Urinary bladder (tissue), 4 donors: ENCODE data around the gene COG8. TPM values are rescaled to one million over a fixed set of nuclear protein-coding genes. Genes with fewer than 3 reads are reported as not detected.
A peak's percentile ranks its signal among the peaks of the same experiment; 100 is the strongest.
"Not testable (repeated sequence)": the region's sequence is repeated elsewhere in the genome, so short reads cannot be mapped to it uniquely, and the experiment has no call there.

Experiments
- DNase-seq: peaks from one replicate; pipeline ENCODE4 v3.0.0-alpha.2; 2015; ENCODE audit errors: extremely low spot score
- H3K27ac ChIP-seq: one replicate; pipeline ENCODE4 v1.5.1; 2013; ENCODE audit warnings: low read depth, mild to moderate bottlenecking, moderate library complexity
- H3K36me3 ChIP-seq: one replicate; pipeline ENCODE4 v1.6.1; 2013; ENCODE audit warnings: mild to moderate bottlenecking, moderate library complexity; ENCODE audit not compliant: insufficient read depth
- H3K4me1 ChIP-seq: one replicate; pipeline ENCODE4 v1.6.1; 2013; ENCODE audit warnings: mild to moderate bottlenecking, moderate library complexity; ENCODE audit not compliant: insufficient read depth
- H3K4me3 ChIP-seq: one replicate; pipeline ENCODE4 v1.5.1; 2013; ENCODE audit warnings: low read depth, low read length
- WGBS: extraction: QIAGEN DNeasy Blood & Tissue Kit; methylation state at CpG from one replicate; pipeline ENCODE4 v1.1.7; 2013; 5-methylcytosine and 5-hydroxymethylcytosine counted together
- polyA plus RNA-seq: library from polyadenylated mRNA; stranded (reverse); fragments of 200-250 nt; gene quantifications from one replicate; pipeline ENCODE4 v1.2.3, GENCODE V29; 2013
- total RNA-seq: library from RNA; depleted of rRNA; stranded (reverse); fragments of >200 nt; gene quantifications from one replicate; pipeline ENCODE4 v1.2.3, GENCODE V29; 2014
- donor health status: healthy with polysubstance abuse.
- donor health status: healthy.

Gene COG8
- total and polyA plus RNA-seq, 2 donors = 25.4 to 31.5 TPM

DNA sequence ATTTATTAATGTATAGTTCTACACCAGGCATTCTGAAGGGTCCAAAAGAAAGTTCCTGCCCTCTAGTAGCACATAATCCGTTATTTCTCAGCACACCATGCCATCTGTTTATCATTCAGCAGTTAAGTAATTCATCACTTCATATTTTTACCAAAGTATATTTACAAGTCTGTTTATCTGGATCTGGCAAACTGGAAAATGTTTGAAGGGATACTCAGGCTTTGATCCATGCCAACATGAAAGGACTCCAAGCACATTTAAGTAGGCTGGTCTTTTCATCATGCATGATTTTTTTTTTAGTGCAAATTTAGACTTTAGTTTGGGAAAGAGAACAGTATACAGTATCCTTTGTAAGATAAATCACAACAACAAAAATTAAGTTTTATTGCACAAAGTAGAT lies 32.3 kb downstream of the COG8 start:
- no peak overlapping the region for H3K4me3 ChIP-seq
- no peak for DNase-seq
- 67% methylated on average over 1 of the region's 1 CpG for WGBS

DNA sequence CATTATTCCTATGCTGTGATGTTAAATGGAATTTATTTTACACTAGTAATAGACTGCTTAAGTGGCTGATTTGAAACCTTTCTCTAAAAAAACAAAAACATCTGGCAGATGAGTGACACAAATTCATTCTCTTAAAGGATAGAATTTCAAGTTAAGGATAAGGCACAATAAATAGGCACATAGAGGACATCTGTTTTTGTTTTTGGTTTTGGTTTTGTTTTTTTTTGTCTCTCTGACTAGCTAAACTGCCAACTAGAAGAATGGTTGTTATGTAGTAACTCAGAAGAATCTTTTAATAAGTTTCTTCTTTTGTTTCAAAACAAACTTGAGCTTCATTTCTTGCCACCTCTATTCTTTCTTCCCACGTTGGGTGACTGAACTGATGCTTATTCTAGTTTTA lies 33.3 kb downstream of the COG8 start:
- Histone ChIP-seq H3K4me3 (no peak overlapping the region), H3K27ac (no peak overlapping the region), H3K4me1 (no peaks in the 10 kb centered on the region), H3K36me3 (peaks cover 3% of the 10 kb centered on the region)
- 79% methylated on average over 1 of the region's 1 CpG for WGBS
- no peak for DNase-seq

More for the DNA sequence above, 32.3 kb downstream of the COG8 start:
- Histone ChIP-seq H3K36me3 (peaks cover 3% of the 10 kb centered on the region), H3K27ac (no peak overlapping the region), H3K4me1 (no peaks in the 10 kb centered on the region)

DNA sequence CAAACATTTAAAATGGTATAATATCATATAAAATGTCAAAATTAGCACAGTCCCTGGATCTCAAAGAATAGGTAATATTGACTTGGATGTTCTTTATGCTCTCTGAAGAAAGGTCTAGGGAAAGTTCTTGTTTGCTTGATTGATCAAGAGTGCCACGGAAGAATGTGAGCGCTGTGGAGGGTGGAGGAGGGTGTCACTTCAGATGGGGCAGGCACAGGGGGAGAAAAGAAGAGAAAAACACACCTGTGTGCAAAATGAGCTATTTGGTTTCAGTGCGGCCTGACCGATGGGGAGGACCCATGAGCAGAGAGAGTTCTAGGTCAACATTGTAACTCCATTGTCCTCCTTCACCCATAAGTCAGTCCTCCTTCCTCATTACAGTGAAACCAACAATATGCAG lies 37.1 kb downstream of the COG8 start:
- peaks cover 3% of the 10 kb centered on the region for H3K36me3 ChIP-seq
- no peak for DNase-seq
- no peak overlapping the region for H3K27ac ChIP-seq
- H3K4me3 ChIP-seq = no peak overlapping the region
- 94% methylated on average over 4 of the region's 4 CpGs for WGBS
- H3K4me1 ChIP-seq = no peaks in the 10 kb centered on the region

DNA sequence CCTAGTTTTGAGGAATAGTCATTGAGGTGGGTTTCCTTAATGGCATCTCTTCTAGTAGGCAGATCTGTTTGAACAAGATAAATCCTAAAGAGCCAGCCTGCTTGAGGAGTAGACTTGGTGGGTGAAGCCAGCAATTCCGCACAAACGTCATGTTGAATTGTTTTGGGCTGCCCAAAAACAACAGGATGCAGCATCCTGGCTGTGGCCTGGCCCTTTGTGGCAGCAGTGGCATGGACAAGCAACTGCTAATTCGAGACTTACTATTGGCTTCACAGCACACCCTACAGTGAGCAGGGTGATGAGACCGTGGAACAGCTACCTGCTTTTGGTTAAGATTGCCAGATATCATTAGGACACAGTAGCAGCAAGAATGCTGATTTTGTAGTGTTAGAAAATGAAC lies 37.5 kb downstream of the COG8 start:
- no peak for DNase-seq
- no peak overlapping the region for H3K4me3 ChIP-seq
- 88% methylated on average over 4 of the region's 4 CpGs for WGBS
- no peak overlapping the region for H3K27ac ChIP-seq
- H3K36me3 ChIP-seq = peaks cover 3% of the 10 kb centered on the region
- H3K4me1 ChIP-seq = no peaks in the 10 kb centered on the region

DNA sequence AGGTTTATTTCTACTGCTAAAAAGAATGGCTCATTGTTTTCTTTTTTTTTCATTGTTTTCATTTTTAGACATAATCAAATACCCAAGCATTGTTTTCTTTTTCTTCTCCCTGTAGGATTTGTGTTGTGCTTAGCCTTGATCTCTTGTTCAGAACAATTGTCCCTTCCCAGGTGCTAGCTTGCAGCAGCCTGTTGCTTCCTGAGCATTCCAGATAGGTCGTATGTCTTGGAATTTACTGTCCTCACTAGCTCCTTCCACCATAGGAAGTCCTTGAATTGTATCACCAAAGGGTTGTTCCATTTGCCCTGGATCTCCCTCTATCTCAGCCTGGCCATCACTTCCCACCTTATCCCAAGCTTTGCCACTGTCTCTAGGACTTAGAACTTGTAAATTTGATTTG lies 38.2 kb downstream of the COG8 start:
- no peaks in the 10 kb centered on the region for H3K4me1 ChIP-seq
- H3K4me3 ChIP-seq = no peak overlapping the region
- WGBS = 51% methylated on average over 1 of the region's 1 CpG
- H3K36me3 ChIP-seq = peaks cover 3% of the 10 kb centered on the region
- no peak overlapping the region for H3K27ac ChIP-seq
- no peak for DNase-seq

DNA sequence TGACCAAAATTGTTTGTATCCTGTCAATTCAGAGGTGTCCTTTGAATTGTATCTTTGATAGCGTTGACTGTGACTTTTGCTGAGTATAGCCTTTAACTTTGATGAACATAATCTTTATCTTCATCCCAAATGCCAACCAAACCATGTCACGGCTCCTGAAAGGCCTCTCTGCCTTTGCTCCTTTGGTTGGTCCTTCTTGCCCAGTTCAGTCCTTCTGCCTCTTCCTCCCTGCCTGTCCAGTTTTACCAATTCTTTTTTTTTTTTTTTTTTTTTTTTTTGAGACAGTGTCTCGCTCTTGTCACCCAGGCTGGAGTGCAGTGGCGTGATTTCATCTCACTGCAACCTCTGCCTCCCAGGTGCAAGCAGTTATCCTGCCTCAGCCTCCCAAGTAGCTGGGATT lies 41.1 kb downstream of the COG8 start:
- WGBS = 99% methylated on average over 4 of the region's 4 CpGs
- Histone ChIP-seq H3K4me3 (no peak overlapping the region), H3K27ac (no peak overlapping the region), H3K36me3 (peaks cover 3% of the 10 kb centered on the region), H3K4me1 (no peaks in the 10 kb centered on the region)
- DNase-seq = no peak

DNA sequence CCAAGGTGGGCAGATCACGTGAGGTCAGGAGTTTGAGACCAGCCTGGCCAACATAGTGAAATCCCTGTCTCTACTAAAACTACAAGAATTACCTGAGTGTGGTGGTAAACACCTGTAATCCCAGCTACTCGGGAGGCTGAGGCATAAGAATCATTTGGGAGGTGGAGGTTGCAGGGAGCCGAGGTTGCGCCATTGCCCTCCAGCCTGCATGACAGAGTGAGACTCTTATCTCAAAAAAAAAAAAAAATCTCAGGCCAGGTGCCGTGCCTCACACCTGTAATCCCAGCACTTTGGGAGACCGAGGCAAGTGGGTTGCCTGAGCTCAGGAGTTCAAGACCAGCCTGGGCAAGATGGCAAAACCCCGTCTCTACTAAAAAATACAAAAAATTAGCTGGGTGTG lies 42.6 kb downstream of the COG8 start:
- not testable (repeated sequence) for H3K27ac ChIP-seq, H3K4me1 ChIP-seq, DNase-seq, H3K4me3 ChIP-seq, H3K36me3 ChIP-seq
- 97% methylated on average over 7 of the region's 7 CpGs for WGBS

DNA sequence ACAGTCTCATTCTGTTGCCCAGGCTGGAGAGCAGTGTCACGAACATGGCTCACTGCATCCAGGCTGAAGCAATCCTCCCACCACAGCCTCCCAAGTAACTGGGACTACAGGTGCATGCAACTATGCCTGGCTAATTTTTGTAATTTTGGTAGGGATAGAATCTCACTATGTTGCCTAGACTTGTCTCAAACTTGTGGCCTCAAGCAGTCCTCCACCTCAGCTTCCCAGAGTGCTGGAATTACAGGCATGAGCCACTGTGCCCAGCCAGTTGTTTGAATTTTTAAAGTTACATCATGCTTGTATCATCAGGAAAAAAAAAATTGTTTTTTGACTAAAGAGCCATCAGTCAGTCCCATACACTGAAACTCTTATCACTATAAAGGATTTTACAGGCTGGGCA lies 45.3 kb downstream of the COG8 start:
- DNase-seq = no peak
- no peaks in the 10 kb centered on the region for H3K4me1 ChIP-seq
- H3K36me3 ChIP-seq = no peaks in the 10 kb centered on the region
- 97% methylated on average over 1 of the region's 1 CpG for WGBS
- H3K4me3 ChIP-seq = no peak overlapping the region
- no peak overlapping the region for H3K27ac ChIP-seq

DNA sequence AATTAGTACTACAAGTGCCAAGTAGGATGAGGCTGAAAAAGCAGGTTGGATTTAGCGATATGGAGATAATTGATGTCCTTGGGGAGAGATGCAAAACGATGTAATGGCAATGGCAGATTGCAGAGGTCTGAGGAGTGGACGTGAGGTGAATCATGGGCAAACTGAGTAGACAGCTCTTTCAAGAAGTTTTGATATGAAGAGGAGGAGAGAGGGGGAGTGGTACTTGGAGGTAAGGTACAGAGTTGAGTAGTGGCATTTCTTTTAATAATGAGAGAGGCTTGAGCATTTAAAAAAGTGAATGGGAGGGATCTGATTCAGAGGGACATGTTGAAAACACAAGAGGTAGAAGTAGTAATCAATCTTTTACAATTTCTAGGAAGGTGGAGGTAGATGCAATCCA lies 46.0 kb downstream of the COG8 start:
- Histone ChIP-seq H3K4me3 (no peak overlapping the region), H3K27ac (no peak overlapping the region), H3K4me1 (no peaks in the 10 kb centered on the region), H3K36me3 (no peaks in the 10 kb centered on the region)
- no peak for DNase-seq
- WGBS = 80% methylated on average over 3 of the region's 3 CpGs

DNA sequence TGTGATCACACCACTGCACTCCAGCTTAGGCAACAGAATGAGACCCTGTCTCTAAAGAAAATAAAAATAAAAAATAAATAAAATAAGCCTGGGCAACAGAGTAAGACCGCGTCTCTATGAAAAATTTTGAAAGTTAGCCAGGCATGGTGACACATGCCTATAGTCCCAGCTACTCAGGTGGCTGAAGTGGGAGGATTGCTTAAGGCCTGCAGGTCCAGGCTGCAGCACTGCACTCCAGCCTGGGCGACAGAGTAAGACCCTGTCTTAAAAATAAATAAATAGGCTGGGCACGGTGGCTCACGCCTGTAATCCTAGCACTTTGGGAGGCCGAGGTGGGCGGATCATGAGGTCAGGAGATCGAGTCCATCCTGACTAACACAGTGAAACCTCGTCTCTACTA lies 47.7 kb downstream of the COG8 start:
- WGBS = 94% methylated on average over 9 of the region's 9 CpGs
- not testable (repeated sequence) for H3K27ac ChIP-seq, H3K36me3 ChIP-seq, H3K4me1 ChIP-seq, H3K4me3 ChIP-seq, DNase-seq

DNA sequence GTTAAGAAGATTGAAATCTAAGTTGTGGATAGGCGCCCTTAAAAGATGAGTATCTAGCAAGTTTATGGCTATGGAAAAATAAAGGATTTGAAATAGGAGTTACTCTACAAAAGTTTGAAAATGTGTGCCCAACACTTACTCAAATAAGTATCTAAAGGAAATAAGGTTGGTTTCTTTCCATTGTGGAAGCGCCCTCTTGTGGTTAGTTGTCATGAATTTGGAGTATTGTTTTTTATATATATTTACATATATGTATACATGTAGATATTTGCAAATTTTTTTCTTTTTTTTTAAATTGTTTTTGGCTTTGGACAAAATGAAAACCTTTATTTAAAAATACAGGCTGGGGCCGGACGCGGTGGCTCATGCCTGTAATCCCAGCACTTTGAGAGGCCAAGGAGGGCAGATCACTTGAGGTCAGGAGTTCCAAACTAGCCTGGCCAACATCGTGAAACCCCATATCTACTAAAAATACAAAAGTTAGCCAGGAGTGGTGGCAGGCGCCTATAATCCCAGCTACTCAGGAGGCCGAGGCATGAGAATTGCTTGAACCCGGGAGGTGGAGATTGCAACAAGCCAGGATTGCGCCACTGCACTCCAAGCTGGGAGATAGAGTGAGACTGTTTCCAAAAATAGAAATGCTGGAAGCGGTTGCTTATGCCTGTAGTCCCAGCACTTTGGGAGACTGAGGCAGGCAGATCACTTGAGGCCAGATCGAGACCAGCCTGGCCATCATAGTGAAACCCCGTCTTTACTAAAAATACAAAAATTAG lies 52.2 kb downstream of the COG8 start:
- Histone ChIP-seq H3K4me3 (no peak overlapping the region), H3K4me1 (no peaks in the 10 kb centered on the region), H3K27ac (no peak overlapping the region), H3K36me3 (no peaks in the 10 kb centered on the region)
- 51% methylated on average over 13 of the region's 13 CpGs for WGBS
- DNase-seq = peak; percentile 68

DNA sequence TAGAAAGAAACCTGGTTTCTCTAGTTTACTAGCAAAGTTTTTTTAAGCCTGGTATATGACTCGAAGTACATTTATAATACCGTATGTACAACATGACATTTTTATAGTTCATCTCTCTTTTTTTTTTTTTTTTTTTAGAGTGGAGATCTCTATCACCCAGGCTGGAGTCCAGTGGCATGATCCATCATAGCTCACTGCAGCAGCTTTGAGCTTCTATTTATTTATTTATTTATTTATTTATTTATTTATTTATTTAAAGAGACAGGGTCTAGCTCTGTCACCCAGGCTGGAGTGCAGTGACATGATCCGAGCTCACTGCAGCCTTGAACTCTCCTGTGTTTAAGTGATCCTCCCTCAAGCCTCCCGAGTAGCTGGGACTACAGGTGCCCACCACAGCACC lies 54.1 kb downstream of the COG8 start:
- DNase-seq = no peak
- H3K4me1 ChIP-seq = no peaks in the 10 kb centered on the region
- H3K4me3 ChIP-seq = no peak overlapping the region
- no peaks in the 10 kb centered on the region for H3K36me3 ChIP-seq
- H3K27ac ChIP-seq = no peak overlapping the region
- WGBS = 72% methylated on average over 4 of the region's 4 CpGs

DNA sequence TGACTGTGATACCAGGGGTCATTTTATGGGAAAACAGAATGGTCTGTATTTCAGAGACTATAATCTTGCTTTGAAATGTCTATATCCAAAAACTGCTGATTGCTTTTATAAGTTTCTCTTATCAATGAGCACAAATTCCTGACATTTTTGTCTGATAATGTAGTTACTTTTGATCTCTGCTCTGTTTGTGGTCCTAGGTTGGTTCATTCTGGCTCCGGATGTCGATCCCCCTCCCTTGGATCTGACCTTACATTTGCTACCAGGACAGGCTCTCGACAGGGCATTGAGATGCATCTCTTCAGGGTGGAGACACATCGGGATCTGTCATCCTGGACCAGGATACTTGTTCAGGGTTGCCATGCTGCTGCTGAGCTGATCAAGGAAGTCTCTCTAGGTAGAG lies 55.5 kb downstream of the COG8 start:
- H3K36me3 ChIP-seq = no peaks in the 10 kb centered on the region
- H3K4me1 ChIP-seq = no peaks in the 10 kb centered on the region
- WGBS = 58% methylated on average over 4 of the region's 4 CpGs
- H3K4me3 ChIP-seq = no peak overlapping the region
- H3K27ac ChIP-seq = no peak overlapping the region
- DNase-seq = no peak

DNA sequence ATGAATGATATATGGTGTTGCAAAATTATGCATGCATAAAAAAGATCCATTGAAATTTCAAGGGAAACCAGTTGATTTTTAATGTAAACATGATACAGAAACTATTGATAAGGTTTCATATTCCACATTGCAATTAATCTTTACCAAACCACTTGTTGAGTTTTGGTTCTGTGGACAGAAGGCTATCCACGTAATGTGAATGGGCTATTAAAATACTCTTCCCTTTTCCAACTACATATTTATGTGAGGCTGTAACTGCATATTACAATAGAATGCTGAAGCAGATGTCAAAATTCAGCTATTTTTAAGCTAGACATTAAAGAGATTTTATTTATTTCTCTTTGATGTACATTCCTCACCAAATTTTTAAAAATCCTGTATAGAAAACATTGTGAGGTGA lies 62.0 kb downstream of the COG8 start:
- Histone ChIP-seq H3K4me3 (no peak overlapping the region), H3K27ac (no peak overlapping the region), H3K4me1 (no peaks in the 10 kb centered on the region), H3K36me3 (no peaks in the 10 kb centered on the region)
- no peak for DNase-seq
- WGBS = 26% methylated on average over 1 of the region's 1 CpG
